HCT116 (cell line): Measurements from ENCODE around the gene CBLIF. TPM values are rescaled to one million over a fixed set of nuclear protein-coding genes. Genes with fewer than 3 reads are reported as not detected.

Experiments used
- ATAC-seq: fragments of 200-7000 bp; cut with Tn5 transposase; 2 replicates; pipeline ENCODE4 v1.9.1; 2020; ENCODE audit warnings: mild to moderate bottlenecking, moderate library complexity
- BruUV-seq: library from RNA; stranded (reverse); fragments of 400-500 nt; replicated peaks from 2 replicates; lab custom pipeline; 2021; lab: Mats Ljungman, UMichigan
- CTCF ChIA-PET: fragments of 300-600 bp; sonication (Branson Sonifier 250); formaldehyde crosslinking; loops from one replicate; lab custom pipeline; 2021; ENCODE audit warnings: antibody characterized with exemption; lab: Charles Lee
- POLR2A ChIA-PET: fragments of 300-600, 350-600 bp; sonication (Branson Sonifier 250); formaldehyde crosslinking; loops from one replicate; lab custom pipeline; 2021; ENCODE audit warnings: antibody characterized with exemption; lab: Charles Lee
- RAD21 ChIA-PET, 2 experiments: fragments of 300-600 bp; sonication (Branson Sonifier 250); formaldehyde crosslinking; loops; one replicate each; lab custom pipeline; 2023; ENCODE audit warnings: low total read pairs in 2 of 2; ENCODE audit not compliant: uncharacterized antibody in 2 of 2, unreplicated experiment in 2 of 2, low non-redundant PET in 1 of 2; lab: Charles Lee
- DNase-seq: peaks from one replicate; pipeline ENCODE4 v3.0.0-alpha.2; 2010; ENCODE audit warnings: low read depth, low spot score
- H2AFZ ChIP-seq: fragments of 200-600 bp; shearing (Covaris generic), sonication (generic); 2 replicates; pipeline ENCODE4 v1.6.1; 2017; ENCODE audit warnings: low read depth, mixed run types, mixed read lengths, antibody characterized with exemption, low read length; ENCODE audit not compliant: poor library complexity, severe bottlenecking
- H3K27ac ChIP-seq: 2 replicates; pipeline ENCODE4 v1.5.1; 2012; ENCODE audit warnings: low read depth, low read length
- H3K27me3 ChIP-seq: fragments of 200-600 bp; sonication (generic); 2 replicates; pipeline ENCODE4 v1.6.1; 2016; ENCODE audit warnings: mixed run types, low read length, mixed read lengths; ENCODE audit not compliant: insufficient read depth
- H3K36me3 ChIP-seq, 2 experiments: fragments of 200-500 bp in 1 of 2; fragments of 200-600 bp in 1 of 2; sonication (Bioruptor generic) in 1 of 2; sonication (generic) in 1 of 2; 2 replicates each; pipeline versions ENCODE4 v1.5.1 to v1.6.1; 2014 to 2016; ENCODE audit warnings: low read length in 2 of 2, inconsistent platforms in 1 of 2, mixed read lengths in 1 of 2, mixed run types in 1 of 2; ENCODE audit not compliant: insufficient read depth in 2 of 2, control insufficient read depth in 1 of 2
- H3K4me1 ChIP-seq, 2 experiments: fragments of 200-600 bp in 1 of 2; sonication (generic) in 1 of 2; 2 replicates each; pipeline versions ENCODE4 v1.5.1 to v1.6.1; 2012 to 2017; ENCODE audit warnings: low read length in 2 of 2, inconsistent platforms in 1 of 2, mild to moderate bottlenecking in 1 of 2, mixed read lengths in 1 of 2, mixed run types in 1 of 2, moderate library complexity in 1 of 2; ENCODE audit not compliant: insufficient read depth in 2 of 2, control insufficient read depth in 1 of 2
- H3K4me2 ChIP-seq: fragments of 200-600 bp; sonication (generic); 2 replicates; pipeline ENCODE4 v1.6.1; 2017; ENCODE audit warnings: mixed run types, low read length, mixed read lengths
- H3K4me3 ChIP-seq, 2 experiments: fragments of 200-600 bp in 1 of 2; sonication (generic) in 1 of 2; replicated peaks in 1 of 2; 2 replicates each; pipeline ENCODE4 v1.5.1; 2011 to 2016; ENCODE audit warnings: low read length in 2 of 2, control low read depth in 1 of 2, low read depth in 1 of 2, mild to moderate bottlenecking in 1 of 2, mixed read lengths in 1 of 2, mixed run types in 1 of 2
- H3K79me2 ChIP-seq: fragments of 200-600 bp; sonication (generic); 2 replicates; pipeline ENCODE4 v1.6.1; 2017; ENCODE audit warnings: mild to moderate bottlenecking, mixed run types, low read length, moderate library complexity, mixed read lengths; ENCODE audit not compliant: insufficient read depth
- H3K9ac ChIP-seq: fragments of 200-600 bp; sonication (generic); 2 replicates; pipeline ENCODE4 v1.6.1; 2016; ENCODE audit warnings: low read length, mixed read lengths
- H3K9me2 ChIP-seq: fragments of 200-600 bp; sonication (generic), shearing (Covaris generic); 2 replicates; pipeline ENCODE4 v1.6.1; 2017; ENCODE audit warnings: mixed run types, mild to moderate bottlenecking, moderate library complexity; ENCODE audit not compliant: insufficient read depth
- H3K9me3 ChIP-seq, 2 experiments: fragments of 200-500 bp in 1 of 2; fragments of 200-600 bp in 1 of 2; sonication (Bioruptor generic) in 1 of 2; sonication (generic) in 1 of 2; 2 replicates each; pipeline ENCODE4 v1.6.1; 2014 to 2017; ENCODE audit warnings: low read length in 2 of 2, mixed read lengths in 2 of 2, inconsistent platforms in 1 of 2, low read depth in 1 of 2, mild to moderate bottlenecking in 1 of 2, mixed run types in 1 of 2, moderate library complexity in 1 of 2; ENCODE audit not compliant: control insufficient read depth in 1 of 2, insufficient read depth in 1 of 2
- H4K20me1 ChIP-seq: fragments of 200-600 bp; sonication (generic), shearing (Covaris generic); 2 replicates; pipeline ENCODE4 v1.6.1; 2017; ENCODE audit warnings: mixed run types, mild to moderate bottlenecking, moderate library complexity; ENCODE audit not compliant: insufficient read depth
- ATF3 ChIP-seq: IDR thresholded peaks from 2 replicates; pipeline ENCODE4 v1.6.1; 2012
- CBX3 ChIP-seq: IDR thresholded peaks from 2 replicates; pipeline ENCODE4 v1.6.1; 2012; ENCODE audit warnings: low read depth
- EZH2phosphoT487 ChIP-seq: fragments of 200-600 bp; IDR thresholded peaks from 2 replicates; pipeline ENCODE4 v1.6.1; 2018; ENCODE audit warnings: antibody characterized with exemption, borderline replicate concordance
- FOSL1 ChIP-seq: IDR thresholded peaks from 2 replicates; pipeline ENCODE4 v1.6.1; 2012; ENCODE audit warnings: low read depth
- REST ChIP-seq: IDR thresholded peaks from 2 replicates; pipeline ENCODE4 v1.6.1; 2012; ENCODE audit warnings: low read depth
- SP1 ChIP-seq: IDR thresholded peaks from 2 replicates; pipeline ENCODE4 v1.6.1; 2012; ENCODE audit warnings: low read depth
- ZNF274 ChIP-seq: fragments of 200-500 bp; sonication (Bioruptor generic); IDR thresholded peaks from 2 replicates; pipeline ENCODE4 v1.6.1; 2014; ENCODE audit warnings: mild to moderate bottlenecking, low read depth, low read length, inconsistent platforms
- intact Hi-C: fragments of 100-400 bp; cut with micrococcal nuclease; formaldehyde crosslinking; loops from 2 replicates; pipeline ENCODE4 v1.10.0; 2022
- total RNA-seq: library from RNA; stranded (reverse); gene quantifications from one replicate; pipeline ENCODE4 v1.2.1, GENCODE V29; 2021; ENCODE audit not compliant: unreplicated experiment
- TF ChIP-seq, protein P1 (sequence below), 3 experiments: fragments of 200-600 bp in 1 of 3; sonication (generic) in 1 of 3; IDR thresholded peaks in 2 of 3; conservative IDR thresholded peaks in 1 of 3; 2 replicates each; pipeline ENCODE4 v1.5.1; 2012 to 2017; ENCODE audit warnings: low read depth in 2 of 3, low read length in 2 of 3, antibody characterized with exemption in 1 of 3, borderline replicate concordance in 1 of 3, control low read depth in 1 of 3, mild to moderate bottlenecking in 1 of 3, mixed read lengths in 1 of 3, mixed run types in 1 of 3, moderate library complexity in 1 of 3; ENCODE audit not compliant: insufficient read depth in 1 of 3
- TF ChIP-seq, protein P2 (sequence below): IDR thresholded peaks from 2 replicates; pipeline ENCODE4 v1.6.1; 2011; ENCODE audit warnings: mild to moderate bottlenecking, low read length, moderate library complexity; ENCODE audit not compliant: insufficient replicate concordance; ENCODE audit errors: extremely low read depth

CBLIF gene
- total RNA-seq, 1 experiment from 2014 or later, result not detected

GRCh38 chr11:59879567-59879966 lies 34.3 kb upstream of the CBLIF start:
- Histone ChIP-seq H3K4me2 (no peak overlapping the region), H3K9me2 (no peaks in the 10 kb centered on the region), H3K27ac (no peak overlapping the region), H3K9ac (no peak overlapping the region), H4K20me1 (no peaks in the 10 kb centered on the region), H3K4me3 (no peak overlapping the region), H3K79me2 (no peaks in the 10 kb centered on the region), H3K4me1 (no peaks in the 10 kb centered on the region), H2AFZ (no peak overlapping the region), H3K36me3 (no peaks in the 10 kb centered on the region), H3K27me3 (no peaks in the 10 kb centered on the region), H3K9me3 (no peaks in the 10 kb centered on the region)
- DNase-seq (no peak), ATAC-seq (no peak)
- no TSS peak for BruUV-seq
- ChIA-PET CTCF (no interaction called here), RAD21 (no interaction called here), POLR2A (no interaction called here)
- TF ChIP-seq ZNF274, result no peak
- TF ChIP-seq REST, result no peak
- TF ChIP-seq, protein P1, sequence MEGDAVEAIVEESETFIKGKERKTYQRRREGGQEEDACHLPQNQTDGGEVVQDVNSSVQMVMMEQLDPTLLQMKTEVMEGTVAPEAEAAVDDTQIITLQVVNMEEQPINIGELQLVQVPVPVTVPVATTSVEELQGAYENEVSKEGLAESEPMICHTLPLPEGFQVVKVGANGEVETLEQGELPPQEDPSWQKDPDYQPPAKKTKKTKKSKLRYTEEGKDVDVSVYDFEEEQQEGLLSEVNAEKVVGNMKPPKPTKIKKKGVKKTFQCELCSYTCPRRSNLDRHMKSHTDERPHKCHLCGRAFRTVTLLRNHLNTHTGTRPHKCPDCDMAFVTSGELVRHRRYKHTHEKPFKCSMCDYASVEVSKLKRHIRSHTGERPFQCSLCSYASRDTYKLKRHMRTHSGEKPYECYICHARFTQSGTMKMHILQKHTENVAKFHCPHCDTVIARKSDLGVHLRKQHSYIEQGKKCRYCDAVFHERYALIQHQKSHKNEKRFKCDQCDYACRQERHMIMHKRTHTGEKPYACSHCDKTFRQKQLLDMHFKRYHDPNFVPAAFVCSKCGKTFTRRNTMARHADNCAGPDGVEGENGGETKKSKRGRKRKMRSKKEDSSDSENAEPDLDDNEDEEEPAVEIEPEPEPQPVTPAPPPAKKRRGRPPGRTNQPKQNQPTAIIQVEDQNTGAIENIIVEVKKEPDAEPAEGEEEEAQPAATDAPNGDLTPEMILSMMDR (IDR thresholded peaks at IDR 0.05 in 2 of 3, conservative IDR thresholded peaks at IDR 0.05 in 1 of 3; ENCODE audit: borderline replicate concordance in 1 of 3, insufficient read depth in 1 of 3, low read depth in 2 of 3, low read length in 2 of 3), result no peak
- TF ChIP-seq, protein P2, sequence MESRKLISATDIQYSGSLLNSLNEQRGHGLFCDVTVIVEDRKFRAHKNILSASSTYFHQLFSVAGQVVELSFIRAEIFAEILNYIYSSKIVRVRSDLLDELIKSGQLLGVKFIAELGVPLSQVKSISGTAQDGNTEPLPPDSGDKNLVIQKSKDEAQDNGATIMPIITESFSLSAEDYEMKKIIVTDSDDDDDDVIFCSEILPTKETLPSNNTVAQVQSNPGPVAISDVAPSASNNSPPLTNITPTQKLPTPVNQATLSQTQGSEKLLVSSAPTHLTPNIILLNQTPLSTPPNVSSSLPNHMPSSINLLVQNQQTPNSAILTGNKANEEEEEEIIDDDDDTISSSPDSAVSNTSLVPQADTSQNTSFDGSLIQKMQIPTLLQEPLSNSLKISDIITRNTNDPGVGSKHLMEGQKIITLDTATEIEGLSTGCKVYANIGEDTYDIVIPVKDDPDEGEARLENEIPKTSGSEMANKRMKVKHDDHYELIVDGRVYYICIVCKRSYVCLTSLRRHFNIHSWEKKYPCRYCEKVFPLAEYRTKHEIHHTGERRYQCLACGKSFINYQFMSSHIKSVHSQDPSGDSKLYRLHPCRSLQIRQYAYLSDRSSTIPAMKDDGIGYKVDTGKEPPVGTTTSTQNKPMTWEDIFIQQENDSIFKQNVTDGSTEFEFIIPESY, result no peak
- no peak for TF ChIP-seq SP1
- no peak for TF ChIP-seq ATF3
- TF ChIP-seq CBX3, result no peak
- no peak for TF ChIP-seq EZH2phosphoT487
- no peak for TF ChIP-seq FOSL1
- intact Hi-C loops, result no loop called here
